Caco-2 (cell line): ENCODE measurements around the gene CACNA1D. TPM values are rescaled to one million over a fixed set of nuclear protein-coding genes. Genes with fewer than 3 reads are reported as not detected.

ENCODE experiments used
- BruUV-seq: library from RNA; stranded (reverse); fragments of 400-500 nt; replicated peaks from 2 replicates; lab custom pipeline; 2021; lab: Mats Ljungman, UMichigan
- CTCF ChIA-PET: fragments of 300-600 bp; sonication (Branson Sonifier 250); formaldehyde crosslinking; loops from one replicate; lab custom pipeline; 2022; ENCODE audit warnings: antibody characterized with exemption; lab: Charles Lee
- POLR2A ChIA-PET: fragments of 300-600 bp; sonication (Branson Sonifier 250); formaldehyde crosslinking; loops from one replicate; lab custom pipeline; 2022; ENCODE audit warnings: antibody characterized with exemption; lab: Charles Lee
- DNase-seq, 2 experiments: peaks; one replicate each; pipeline versions ENCODE4 v3.0.0 to v3.0.0-alpha.2; 2020 to 2022
- H3K27me3 ChIP-seq: replicated peaks from 2 replicates; pipeline ENCODE4 v1.6.0; 2011; ENCODE audit warnings: low read length; ENCODE audit not compliant: control insufficient read depth, insufficient read depth
- H3K36me3 ChIP-seq: 2 replicates; pipeline ENCODE4 v1.5.1; 2011; ENCODE audit warnings: low read length; ENCODE audit not compliant: control insufficient read depth, insufficient read depth
- H3K4me1 ChIP-seq: fragments of 250-450 bp; sonication (Bioruptor Pico); 2 replicates; pipeline ENCODE4 v1.5.1; 2020; ENCODE audit warnings: mild to moderate bottlenecking
- H3K4me3 ChIP-seq: 2 replicates; pipeline ENCODE4 v1.5.1; 2011; ENCODE audit warnings: low read depth, mild to moderate bottlenecking, control low read depth, low read length
- H3K9me3 ChIP-seq: fragments of 250-450 bp; sonication (Bioruptor Pico); 2 replicates; pipeline ENCODE4 v1.5.1; 2020; ENCODE audit warnings: mild to moderate bottlenecking, moderate library complexity
- H3K27ac Mint-ChIP-seq: one replicate; pipeline ENCODE4 v1.8.0; 2022; ENCODE audit warnings: mixed read lengths; ENCODE audit not compliant: unreplicated experiment
- H3K27me3 Mint-ChIP-seq: one replicate; pipeline ENCODE4 v1.8.0; 2022; ENCODE audit warnings: mixed read lengths; ENCODE audit not compliant: insufficient read depth, unreplicated experiment
- H3K36me3 Mint-ChIP-seq: one replicate; pipeline ENCODE4 v1.8.0; 2022; ENCODE audit warnings: mild to moderate bottlenecking, mixed read lengths; ENCODE audit not compliant: insufficient read depth, unreplicated experiment
- H3K4me1 Mint-ChIP-seq: one replicate; pipeline ENCODE4 v1.8.0; 2022; ENCODE audit warnings: low read depth, mixed read lengths; ENCODE audit not compliant: unreplicated experiment
- H3K4me3 Mint-ChIP-seq: one replicate; pipeline ENCODE4 v1.8.0; 2022; ENCODE audit warnings: mild to moderate bottlenecking, moderate library complexity, mixed read lengths; ENCODE audit not compliant: unreplicated experiment
- H3K9me3 Mint-ChIP-seq: one replicate; pipeline ENCODE4 v1.8.0; 2022; ENCODE audit warnings: mixed read lengths; ENCODE audit not compliant: unreplicated experiment
- intact Hi-C: fragments of 100-400 bp; cut with micrococcal nuclease; formaldehyde crosslinking; loops from one replicate; pipeline ENCODE4 v1.10.0; 2022; ENCODE audit not compliant: unreplicated experiment
- total RNA-seq: library from RNA; stranded (reverse); gene quantifications from 2 replicates; pipeline ENCODE4 v1.2.3, GENCODE V29; 2022
- TF ChIP-seq, protein P1 (sequence below), 2 experiments: fragments of 200-600 bp in 1 of 2; IDR thresholded peaks; 1 replicate in 1 of 2; 2 replicates in 1 of 2; pipeline versions ENCODE4 v1.5.1 to v1.8.0; 2011 to 2022; ENCODE audit warnings: antibody characterized with exemption in 1 of 2, control low read depth in 1 of 2, inconsistent platforms in 1 of 2, low read depth in 1 of 2, low read length in 1 of 2, mild to moderate bottlenecking in 1 of 2, moderate library complexity in 1 of 2; ENCODE audit not compliant: insufficient read depth in 1 of 2, severe bottlenecking in 1 of 2, unreplicated experiment in 1 of 2

Gene CACNA1D
- total RNA-seq, 1 experiment from 2014 or later, result 13.3 TPM

- Mint-ChIP-seq H3K4me1 (no peaks in the 10 kb centered on the region), H3K36me3 (no peaks in the 10 kb centered on the region), H3K4me3 (no peak overlapping the region), H3K9me3 (no peaks in the 10 kb centered on the region), H3K27me3 (no peaks in the 10 kb centered on the region), H3K27ac (no peak overlapping the region)
- intact Hi-C loops, result no loop called here
- Histone ChIP-seq H3K4me1 (peaks cover 10% of the 10 kb centered on the region; the same call in 1 of the 2 replicates), H3K27me3 (no peaks in the 10 kb centered on the region), H3K9me3 (no peaks in the 10 kb centered on the region), H3K36me3 (no peaks in the 10 kb centered on the region), H3K4me3 (no peak overlapping the region)
- DNase-seq, result no peak
- BruUV-seq, result no TSS peak
- TF ChIP-seq, protein P1, sequence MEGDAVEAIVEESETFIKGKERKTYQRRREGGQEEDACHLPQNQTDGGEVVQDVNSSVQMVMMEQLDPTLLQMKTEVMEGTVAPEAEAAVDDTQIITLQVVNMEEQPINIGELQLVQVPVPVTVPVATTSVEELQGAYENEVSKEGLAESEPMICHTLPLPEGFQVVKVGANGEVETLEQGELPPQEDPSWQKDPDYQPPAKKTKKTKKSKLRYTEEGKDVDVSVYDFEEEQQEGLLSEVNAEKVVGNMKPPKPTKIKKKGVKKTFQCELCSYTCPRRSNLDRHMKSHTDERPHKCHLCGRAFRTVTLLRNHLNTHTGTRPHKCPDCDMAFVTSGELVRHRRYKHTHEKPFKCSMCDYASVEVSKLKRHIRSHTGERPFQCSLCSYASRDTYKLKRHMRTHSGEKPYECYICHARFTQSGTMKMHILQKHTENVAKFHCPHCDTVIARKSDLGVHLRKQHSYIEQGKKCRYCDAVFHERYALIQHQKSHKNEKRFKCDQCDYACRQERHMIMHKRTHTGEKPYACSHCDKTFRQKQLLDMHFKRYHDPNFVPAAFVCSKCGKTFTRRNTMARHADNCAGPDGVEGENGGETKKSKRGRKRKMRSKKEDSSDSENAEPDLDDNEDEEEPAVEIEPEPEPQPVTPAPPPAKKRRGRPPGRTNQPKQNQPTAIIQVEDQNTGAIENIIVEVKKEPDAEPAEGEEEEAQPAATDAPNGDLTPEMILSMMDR (IDR thresholded peaks at IDR 0.05; ENCODE audit: insufficient read depth in 1 of 2, low read depth in 1 of 2, low read length in 1 of 2, severe bottlenecking in 1 of 2, unreplicated experiment in 1 of 2), result no peak
- CTCF ChIA-PET, result no interaction called here
- POLR2A ChIA-PET, result no interaction called here
Observed at GRCh38 chr3:53795789-53796560, 301.6 kb downstream of the CACNA1D start.

DNA sequence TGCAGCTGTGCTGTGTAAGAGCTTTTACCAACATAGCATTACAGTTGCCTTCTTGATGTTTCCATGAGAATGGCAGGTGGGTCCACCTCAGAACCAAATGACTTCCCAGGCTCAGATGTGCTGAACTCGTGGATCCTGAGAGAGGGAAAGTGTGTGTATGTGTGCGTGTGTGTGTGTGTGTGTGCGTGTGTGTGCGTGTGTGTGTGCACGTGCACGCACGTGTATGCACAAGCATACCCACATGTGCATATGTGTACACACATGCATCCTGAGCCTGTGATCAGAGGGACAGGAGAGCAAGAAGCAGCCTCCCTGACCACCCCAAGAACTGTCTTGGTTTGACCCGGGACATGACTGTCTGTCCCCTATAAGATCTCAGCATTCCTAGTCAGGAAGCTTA lies 303.7 kb downstream of the CACNA1D start:
- Mint-ChIP-seq H3K4me1 (no peaks in the 10 kb centered on the region), H3K4me3 (no peak overlapping the region), H3K9me3 (no peaks in the 10 kb centered on the region), H3K27ac (no peak overlapping the region), H3K36me3 (no peaks in the 10 kb centered on the region), H3K27me3 (no peaks in the 10 kb centered on the region)
- no peak for DNase-seq
- ChIA-PET POLR2A (no interaction called here), CTCF (no interaction called here)
- intact Hi-C loops, result no loop called here
- H3K4me1 ChIP-seq, result peaks cover 10% of the 10 kb centered on the region
- no peaks in the 10 kb centered on the region for H3K36me3 ChIP-seq
- no peaks in the 10 kb centered on the region for H3K9me3 ChIP-seq
- no TSS peak for BruUV-seq
- TF ChIP-seq, protein P1 (IDR thresholded peaks at IDR 0.05; ENCODE audit: insufficient read depth in 1 of 2, low read depth in 1 of 2, low read length in 1 of 2, severe bottlenecking in 1 of 2, unreplicated experiment in 1 of 2), result no peak
- H3K4me3 ChIP-seq, result no peak overlapping the region
- no peaks in the 10 kb centered on the region for H3K27me3 ChIP-seq

DNA sequence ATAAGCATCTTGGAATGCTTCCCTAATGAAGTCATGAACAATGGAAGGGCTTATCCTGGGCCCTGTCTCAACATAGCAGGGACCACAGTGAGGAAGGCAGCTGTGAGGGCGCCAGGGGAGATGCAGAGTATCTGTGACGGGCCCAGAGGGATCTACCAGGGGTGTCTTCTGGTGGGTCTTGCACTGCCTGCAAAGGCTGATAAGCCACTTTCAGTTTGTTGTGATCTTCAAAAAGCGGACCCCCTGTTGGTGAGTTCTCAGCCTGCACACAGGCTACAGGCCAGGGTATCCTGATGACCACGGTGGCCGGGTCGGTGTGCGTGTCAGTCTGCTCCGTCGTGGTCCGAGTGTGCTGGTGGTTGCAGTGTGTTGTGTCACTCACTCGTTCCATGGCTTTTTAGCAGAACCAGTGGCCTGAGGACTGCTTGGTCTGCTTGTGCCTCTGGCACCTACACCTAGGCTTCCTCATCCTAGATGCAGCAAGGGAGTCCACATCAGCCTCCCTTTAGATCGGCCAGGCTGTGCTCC lies 305.0 kb downstream of the CACNA1D start:
- H3K27ac Mint-ChIP-seq, result no peak overlapping the region
- H3K9me3 Mint-ChIP-seq, result no peaks in the 10 kb centered on the region
- Histone ChIP-seq H3K27me3 (no peaks in the 10 kb centered on the region), H3K4me1 (peaks cover 12% of the 10 kb centered on the region), H3K4me3 (no peak overlapping the region), H3K36me3 (no peaks in the 10 kb centered on the region), H3K9me3 (no peaks in the 10 kb centered on the region)
- DNase-seq, result no peak
- no TSS peak for BruUV-seq
- no peak overlapping the region for H3K4me3 Mint-ChIP-seq
- H3K36me3 Mint-ChIP-seq, result no peaks in the 10 kb centered on the region
- no peaks in the 10 kb centered on the region for H3K4me1 Mint-ChIP-seq
- ChIA-PET POLR2A (no interaction called here), CTCF (no interaction called here)
- TF ChIP-seq, protein P1 (IDR thresholded peaks at IDR 0.05; ENCODE audit: insufficient read depth in 1 of 2, low read depth in 1 of 2, low read length in 1 of 2, severe bottlenecking in 1 of 2, unreplicated experiment in 1 of 2), result no peak
- intact Hi-C loops, result no loop called here
- H3K27me3 Mint-ChIP-seq, result no peaks in the 10 kb centered on the region
